Stimulated activated CD8-positive, alpha-beta memory T cell treated with anti-CD3 and anti-CD28 coated beads, Interleukin-7, amount 100 ng/mL, for 1 hour (primary cell): ENCODE results near the gene SMIM33.
A peak's percentile ranks its signal among the peaks of the same experiment; 100 is the strongest.
"Not testable (repeated sequence)": the region's sequence is repeated elsewhere in the genome, so short reads cannot be mapped to it uniquely, and the experiment has no call there.

ENCODE experiments used
- DNase-seq, 2 donors: peaks; one replicate each; pipeline ENCODE4 v3.0.0-alpha.2; 2020; ENCODE audit warnings: low read depth in 2 of 2

The SMIM33 gene

DNA sequence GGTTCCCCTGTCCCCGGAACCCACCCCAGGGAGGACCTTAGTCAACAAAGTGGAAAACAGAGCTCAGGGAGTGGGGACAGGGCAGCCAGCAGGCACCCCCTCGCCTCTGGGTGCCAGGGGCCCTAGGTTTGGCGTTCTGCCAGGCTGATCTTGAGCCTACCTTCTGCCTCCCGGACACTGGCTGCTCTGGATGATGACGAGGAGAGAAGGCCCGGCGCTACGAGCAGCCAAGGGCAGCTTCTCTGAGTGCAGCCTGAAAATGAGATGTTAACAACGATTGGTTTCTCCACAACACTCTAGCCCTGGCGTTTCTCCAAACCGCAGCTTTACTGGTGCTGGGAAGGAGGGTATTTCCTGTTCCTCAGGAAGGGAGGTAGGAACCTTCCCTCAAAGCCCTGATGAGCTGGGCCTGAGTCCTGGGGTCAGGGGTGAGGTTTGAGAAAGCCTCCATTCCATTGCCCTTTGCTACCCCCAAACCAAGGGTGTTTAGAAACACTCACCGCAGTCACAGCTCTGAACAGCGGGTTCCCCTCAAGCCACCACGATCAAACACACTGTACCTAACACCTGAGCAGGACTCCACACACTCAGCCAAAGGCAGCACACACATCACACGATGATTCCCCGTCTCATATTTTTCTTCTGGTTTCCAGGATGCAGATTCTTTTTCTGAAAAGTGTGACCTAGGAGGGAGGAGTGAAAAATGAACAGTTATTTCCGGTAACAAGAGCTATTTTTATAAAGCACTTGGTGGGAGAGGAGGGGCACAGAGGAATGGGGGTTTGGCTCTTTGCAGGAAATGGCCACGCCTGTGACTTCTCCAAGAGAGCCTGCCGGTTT is 11.5 kb downstream of the SMIM33 start, which contains the start of gene STING1:
TSS of gene STING1 (minus strand) at position 709 of the 840 bp plus-strand sequence. CDS start 1,054 bp downstream, outside the sequence.
- peak in 1 of 2 donors; percentile 37 for DNase-seq

DNA sequence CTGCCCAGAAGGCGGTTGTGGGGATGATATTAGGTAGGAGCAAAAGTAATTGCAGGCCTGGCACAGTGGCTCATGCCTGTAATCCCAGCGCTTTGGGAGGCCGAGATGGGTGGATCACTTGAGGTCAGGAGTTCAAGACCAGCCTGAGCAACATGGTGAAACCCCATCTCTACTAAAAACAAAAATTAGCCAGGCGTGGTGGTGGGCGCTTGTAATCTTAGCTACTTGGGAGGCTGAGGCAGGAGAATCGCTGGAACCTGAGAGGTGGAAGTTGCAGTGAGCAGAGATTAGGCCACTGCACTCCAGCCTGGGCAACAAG is 12.0 kb downstream of the SMIM33 start:
- not testable (repeated sequence) for DNase-seq

DNA sequence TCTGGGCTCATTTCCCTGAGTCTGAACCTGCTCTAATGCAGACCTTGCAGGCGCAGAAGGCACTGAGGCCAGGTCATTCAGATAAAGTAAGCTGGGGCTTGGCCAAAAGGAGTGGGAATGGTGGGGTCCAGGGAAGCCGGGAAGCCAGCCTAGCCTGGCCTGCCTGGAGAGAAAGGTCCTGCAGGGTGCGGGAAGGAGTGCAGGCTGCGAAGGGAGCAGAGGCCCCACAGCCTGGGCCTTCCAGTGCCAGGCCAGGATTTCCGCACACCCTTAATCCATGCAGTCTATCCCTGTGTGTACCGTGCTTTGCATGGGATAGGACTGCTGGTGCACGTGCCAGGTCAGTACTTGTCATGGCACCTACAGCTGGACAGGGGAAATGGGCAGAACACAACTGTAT is 15.4 kb downstream of the SMIM33 start:
- DNase-seq, result no peak

DNA sequence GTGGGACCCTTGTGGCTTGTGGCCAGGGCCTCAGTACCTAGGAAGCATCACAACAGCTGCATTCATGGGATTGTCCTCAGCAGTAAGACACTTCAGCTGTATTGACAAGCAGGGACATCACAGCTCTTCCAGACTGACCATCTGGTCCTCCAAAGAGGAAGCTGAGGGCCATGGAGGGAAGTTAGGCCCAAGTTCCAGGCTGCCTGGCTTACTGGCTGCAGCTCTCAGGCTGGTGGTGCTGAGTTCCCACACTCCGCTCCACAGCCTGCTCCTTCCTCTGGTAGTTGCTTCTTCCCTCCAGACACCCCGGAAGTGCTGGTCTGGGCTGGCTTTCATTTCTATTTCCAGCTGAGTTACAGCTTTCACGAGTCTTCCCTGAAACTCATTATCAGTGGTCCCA is 17.5 kb downstream of the SMIM33 start:
- no peak for DNase-seq

DNA sequence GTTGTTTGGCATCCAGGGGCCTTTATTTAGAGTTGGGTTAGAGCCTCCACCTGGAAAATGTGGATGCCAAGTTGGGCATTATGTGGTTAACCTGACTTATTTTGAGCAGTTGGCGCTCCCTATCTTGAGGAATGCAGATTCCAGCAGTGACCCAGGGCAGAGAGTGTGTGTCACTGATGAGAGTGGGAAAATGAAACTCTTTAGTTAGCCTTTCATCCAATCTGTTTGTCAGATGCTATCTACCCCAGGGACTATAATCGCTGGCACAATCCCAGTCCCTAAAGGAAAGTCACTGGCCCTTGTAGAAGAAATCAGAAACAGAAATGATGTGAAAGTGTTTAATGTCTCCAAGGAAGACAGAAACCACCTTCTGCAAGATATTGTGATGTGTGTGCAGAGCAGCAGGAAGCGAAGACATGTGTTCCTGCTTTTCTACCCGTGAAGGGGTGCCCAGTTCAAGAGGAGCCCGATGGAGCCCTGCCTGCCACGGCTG is 21.9 kb downstream of the SMIM33 start:
- no peak for DNase-seq

DNA sequence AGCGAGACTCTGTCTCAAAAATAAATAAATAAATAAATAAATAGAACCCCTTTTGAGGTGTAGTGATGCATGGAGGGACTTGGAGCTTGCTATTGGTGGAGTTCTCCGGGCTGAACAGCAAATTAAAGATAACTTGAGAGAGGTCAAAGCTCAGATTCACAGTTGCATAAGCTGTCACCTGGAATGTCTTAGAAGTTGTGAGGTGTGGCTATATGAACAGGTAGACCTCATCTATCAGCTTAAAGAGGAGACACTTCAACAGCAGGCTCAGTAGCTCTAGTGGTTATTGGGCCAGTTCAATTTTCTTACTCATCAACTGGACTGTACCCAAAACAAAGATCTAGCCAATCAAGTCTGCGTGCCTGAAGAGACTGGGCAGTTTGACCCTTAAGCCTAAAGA is 23.5 kb downstream of the SMIM33 start:
- DNase-seq, result no peak

DNA sequence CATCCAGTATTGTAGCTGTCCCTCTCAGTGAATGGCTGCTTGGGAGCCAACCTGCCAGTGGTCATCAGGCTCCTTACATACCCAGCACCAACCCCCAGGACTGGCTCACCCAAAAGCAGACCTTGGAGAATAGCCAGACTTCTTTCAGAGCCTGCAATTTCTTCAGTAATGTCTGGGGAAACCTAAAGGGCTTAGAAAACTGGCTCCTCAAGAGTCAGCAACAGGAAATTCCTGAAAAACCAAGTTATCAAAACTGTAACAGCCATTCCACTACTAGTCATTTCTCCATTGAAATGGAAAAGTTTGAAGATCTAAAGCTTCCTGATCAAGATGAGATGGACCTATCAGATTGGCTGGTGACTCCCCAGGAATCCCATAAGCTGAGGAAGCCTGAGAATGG is 24.0 kb downstream of the SMIM33 start:
- DNase-seq, result no peak

DNA sequence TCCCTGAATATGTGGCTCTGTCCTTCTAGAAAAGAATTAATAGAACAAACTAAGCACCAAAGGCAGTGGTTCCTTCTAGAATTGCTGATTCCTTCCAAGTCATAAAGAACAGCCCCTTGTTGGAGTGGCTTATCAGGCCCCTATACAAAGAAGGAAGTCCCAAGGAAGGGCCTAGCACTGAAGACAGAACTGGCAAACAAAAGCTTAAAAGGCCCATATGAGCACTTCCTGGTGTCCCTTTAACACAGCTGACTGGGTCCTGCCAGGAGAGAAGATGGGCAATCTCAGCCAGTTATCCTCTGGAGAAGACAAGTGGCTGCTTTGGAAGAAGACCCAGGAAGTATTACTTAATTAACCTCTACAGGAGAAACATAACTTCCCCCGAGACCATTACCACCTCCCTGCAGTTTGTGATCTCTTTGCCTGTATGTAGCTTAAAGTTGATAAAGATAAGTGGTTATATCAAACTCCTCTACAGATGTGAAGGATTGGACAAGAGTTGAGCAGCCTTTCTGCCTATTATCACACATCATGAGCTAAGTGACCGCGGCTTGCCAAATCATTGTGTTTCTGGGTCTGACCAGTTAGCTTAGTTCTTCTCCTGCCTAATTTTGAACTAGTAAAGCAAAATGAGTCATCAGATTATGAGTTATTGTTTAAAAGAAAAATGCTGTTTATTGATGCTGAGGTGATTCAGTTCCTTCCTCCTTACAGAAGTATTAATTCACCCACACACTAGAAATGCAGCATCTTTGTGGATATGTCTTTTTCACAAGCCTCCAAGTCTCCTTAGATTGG is 25.0 kb downstream of the SMIM33 start:
- no peak for DNase-seq

DNA sequence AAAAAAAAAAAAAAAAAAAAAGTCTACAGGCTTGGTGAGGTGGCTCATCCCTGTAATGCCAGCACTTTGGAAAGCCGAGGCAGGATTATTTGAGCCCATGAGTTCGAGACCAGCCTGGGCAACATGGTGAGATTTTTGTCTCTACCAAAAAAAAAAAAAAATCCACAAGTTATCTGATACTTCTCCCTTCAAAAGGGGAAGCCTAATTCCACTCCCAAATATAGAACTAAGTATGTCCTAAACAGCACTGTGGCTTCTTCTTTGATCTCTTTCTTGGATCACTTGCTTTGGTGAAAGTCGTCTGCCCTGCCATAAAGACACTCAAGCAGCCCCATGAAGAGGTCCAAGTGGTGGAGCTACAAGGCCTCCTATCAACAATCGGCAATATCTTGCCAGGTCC is 30.6 kb downstream of the SMIM33 start:
- DNase-seq, result no peak

DNA sequence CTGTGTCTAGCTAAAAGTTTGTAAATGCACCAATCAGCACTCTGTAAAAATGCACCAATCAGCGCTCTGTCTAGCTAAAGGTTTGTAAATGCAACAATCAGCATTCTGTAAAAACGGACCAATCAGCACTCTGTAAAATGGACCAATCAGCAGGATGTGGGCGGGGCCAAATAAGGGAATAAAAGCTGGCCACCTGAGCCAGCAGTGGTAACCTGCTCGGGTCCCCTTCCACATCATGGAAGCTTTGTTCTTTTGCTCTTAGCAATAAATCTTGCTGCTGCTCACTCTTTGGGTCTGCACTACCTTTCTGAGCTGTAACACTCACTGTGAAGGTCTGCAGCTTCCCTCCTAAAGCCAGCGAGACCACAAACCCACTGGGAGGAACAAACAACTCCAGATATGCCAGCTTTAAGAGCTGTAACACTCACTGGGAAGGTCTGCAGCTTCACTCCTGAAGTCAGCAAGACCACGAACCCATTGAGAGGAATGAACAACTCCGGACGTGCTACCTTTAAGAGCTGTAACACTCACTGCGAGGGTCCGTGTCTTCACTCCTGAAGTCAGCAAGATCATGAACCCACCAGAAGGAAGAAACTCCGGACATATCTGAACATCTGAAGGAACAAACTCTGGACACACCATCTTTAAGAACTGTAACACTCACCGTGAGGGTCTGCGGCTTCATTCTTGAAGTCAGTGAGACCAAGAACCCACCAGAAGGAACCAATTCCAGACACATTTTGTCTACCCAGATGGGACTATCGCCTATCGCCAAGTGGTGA is 32.4 kb downstream of the SMIM33 start:
- DNase-seq, result not testable (repeated sequence)

DNA sequence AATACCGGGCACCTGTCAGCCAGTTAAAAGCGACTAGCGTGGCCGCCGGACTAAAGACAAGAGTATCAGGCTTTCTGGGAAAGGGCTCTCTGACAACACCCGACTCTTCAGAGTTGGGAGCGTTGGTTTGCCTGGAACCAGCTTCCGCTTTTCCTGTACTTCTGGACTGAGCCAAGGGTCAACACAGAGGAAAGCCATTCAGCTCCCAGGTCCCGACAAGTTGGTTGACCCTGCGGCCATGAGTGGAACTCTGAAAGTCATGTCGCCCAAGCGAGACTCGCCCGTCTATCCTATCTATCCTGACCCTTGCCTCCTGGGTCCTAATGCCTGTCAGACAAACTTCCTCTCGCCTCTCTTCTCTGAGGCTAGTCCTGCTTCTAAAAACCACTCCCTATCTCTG is 33.1 kb downstream of the SMIM33 start:
- not testable (repeated sequence) for DNase-seq

DNA sequence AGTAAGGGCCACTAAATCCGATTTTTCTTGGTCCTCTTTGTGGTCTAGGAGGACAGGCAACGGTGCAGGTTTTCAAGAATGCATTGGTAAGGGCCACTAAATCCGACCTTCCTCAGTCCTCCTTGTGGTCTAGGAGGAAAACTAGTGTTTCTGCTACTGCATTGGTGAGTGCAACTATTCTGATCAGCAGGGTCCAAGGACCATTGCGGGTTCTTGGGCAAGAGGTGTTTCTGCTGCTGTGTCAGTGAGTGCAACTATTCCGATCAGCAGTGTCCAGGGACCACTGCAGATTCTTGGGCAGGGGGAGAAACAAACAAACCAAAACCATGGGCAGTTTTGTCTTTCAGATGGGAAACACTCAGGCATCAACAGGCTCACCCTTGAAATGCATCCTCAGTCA is 33.9 kb downstream of the SMIM33 start:
- DNase-seq, result not testable (repeated sequence)

DNA sequence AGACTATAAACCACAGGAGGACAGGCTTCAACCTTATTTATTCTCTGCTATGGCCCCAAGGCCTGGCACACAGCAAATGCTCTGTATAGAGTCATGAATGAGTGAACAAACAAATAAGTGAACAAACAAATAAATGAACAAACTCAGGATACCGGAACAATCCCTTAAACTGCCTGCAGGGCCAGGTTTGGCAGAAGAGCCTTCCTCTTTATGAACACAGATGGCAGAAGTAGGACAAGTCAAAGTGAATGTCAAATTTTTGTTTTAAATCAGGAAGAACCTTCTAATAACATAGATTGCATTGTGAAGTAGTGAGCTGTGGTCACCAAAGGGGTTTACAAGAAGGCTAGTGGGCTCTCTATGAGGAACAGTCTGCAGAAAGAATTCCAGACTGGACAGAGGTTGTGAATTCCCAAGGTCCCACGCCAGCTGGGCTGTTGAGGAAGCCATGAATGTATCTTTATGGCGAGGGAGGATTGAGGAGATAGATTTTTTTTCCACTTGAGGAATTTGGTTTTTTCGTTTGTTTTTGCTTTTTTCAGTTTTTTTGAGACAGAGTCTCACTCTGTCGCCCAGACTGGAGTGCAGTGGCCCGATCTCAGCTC is 42.1 kb downstream of the SMIM33 start:
- DNase-seq, result no peak

DNA sequence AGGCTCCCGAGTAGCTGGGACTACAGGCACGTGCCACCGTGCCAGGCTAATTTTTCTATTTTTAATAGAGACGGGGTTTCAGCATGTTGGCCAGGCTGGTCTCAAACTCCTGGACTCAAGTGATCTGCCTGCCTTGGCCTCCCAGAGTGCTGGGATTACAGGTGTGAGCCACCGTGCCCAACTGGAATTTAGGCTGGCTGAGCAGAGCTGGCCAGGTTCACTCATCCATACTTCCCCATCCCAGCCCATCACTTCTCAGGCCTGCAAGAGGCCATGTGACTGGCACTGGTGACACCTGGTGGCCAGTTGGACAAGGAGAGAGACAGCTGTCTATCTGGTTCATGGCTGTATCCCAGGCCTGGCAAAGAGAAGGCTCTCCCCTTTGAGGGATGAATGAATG is 42.6 kb downstream of the SMIM33 start:
- peak; percentile 51 to 68 for DNase-seq

DNA sequence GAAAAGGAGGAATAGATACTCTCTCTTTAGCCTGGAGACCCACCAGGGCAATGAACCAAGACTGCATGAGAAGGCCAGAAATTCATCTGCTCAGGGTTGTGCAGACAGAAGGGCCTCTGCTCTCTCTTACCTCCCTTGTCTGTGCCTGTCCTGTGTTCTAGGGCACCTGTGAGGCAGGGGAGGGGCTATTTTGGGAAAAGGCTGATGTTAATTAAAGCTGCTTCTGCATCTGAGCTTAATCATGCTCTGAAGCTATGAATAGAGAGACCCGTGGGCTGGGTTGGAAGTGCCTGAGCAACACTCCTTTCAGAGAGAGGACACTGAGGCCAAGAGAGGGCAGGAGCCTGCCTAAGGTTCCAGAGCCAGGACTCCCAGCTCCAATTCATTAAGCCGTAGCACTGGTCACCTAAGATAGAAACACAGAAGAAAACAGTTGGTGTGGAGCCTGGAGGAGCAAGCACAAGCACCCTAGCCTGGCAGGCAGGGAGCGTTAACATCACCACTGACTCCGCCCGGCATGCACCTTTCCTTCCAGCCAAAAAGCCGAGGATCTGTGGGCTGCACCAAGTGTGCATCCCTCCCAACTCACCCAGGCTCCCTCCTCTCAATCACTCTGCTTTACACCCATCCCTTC is 43.2 kb downstream of the SMIM33 start:
- DNase-seq, result no peak

DNA sequence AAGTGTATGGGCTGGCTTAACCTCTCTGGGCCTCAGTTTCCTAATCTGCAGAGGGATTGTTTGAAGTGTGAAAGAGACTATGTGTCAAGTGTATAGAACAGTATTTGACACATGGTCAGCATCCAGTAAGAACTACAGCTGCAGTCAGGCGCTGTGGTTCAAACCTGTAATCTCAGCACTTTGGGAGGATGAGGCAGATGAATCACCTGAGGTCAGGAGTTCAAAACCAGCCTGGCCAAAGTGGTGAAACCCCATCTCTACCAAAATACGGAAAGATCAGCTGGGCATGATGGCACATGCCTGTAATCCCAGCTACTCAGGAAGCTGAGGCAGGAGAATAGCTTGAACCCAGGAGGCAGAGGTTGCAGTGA is 43.7 kb downstream of the SMIM33 start:
- no peak for DNase-seq

DNA sequence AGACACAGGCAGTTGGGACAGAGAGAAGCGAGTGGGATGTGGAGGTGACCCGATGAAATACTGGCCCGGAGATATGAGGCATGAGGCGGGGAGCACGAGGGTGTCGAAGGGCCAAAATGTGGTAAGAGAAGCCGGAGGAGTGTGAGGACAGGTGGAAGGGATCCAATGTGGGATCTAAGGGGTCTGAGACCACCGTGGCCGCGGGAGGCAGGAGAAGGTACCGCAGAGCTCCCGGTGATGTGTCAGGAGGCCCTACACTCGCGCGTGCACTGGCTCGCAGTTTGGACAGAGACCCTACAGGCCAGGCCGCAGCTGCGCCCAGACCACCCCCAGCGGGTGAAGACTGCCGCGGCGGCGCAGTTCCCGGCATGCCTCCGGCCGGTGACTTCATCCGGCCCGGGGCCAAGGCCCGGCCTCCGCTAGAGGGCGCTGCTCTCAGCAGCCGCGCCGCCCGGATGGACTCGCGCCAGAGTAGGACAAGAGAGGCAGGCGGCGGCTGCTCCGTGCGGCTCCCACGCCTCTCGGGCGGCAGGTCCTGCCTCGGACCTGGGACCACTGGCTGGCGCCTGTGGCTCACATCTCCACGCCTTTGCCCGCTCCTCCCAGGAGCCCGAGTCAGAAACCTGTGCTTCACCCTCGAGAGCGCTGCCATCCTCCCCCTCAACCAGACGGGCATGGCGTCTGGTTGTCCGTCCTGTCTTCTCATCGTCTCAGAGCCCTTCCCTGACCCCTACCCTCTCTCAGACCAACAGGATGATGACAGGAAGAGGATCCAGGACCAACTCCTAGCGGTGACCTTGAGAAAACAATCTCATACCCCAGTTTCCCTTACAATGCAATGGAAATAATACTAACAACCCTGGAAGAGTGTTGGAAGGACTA is 47.1 kb downstream of the SMIM33 start:
- DNase-seq, result peak; percentile 81 to 84
